NCI-H345 (cell line): ENCODE data around the gene SEC61A2.

Experiments
- DNase-seq: peaks from one replicate; lab custom pipeline; 2025; lab: John Stamatoyannopoulos, UW

The SEC61A2 gene

DNA sequence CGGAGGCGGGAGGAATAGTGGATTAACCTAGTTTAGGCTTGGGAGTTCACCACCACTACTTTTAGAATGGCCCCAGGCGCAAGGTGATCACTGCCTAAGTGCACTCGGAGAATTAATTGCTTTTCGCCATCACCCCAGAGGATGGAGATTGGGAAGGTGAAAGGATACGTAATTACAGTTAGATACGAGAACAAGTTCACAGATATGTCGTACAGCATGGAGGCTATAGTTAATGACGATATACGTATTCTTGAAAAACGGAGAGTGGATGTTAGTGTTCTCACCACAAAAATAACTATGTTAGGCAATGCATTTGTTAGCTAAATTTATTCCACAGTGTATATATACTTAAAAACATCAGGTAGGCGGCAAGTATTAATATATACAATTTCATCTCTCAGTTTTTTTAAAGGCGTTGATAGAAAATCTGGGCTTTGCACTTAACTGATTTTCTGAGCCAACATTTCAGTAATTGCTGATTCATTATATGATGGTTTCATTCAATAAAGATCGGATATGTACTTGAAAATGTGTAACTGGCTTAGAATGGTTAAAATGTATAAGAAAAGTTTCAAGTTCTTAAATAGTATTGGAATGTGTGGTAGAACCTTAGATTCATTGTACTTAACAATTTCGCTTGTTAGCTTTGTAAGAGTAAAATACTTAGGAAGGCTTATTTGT lies 67.2 kb downstream of the SEC61A2 start:
- DNase-seq = no peak

DNA sequence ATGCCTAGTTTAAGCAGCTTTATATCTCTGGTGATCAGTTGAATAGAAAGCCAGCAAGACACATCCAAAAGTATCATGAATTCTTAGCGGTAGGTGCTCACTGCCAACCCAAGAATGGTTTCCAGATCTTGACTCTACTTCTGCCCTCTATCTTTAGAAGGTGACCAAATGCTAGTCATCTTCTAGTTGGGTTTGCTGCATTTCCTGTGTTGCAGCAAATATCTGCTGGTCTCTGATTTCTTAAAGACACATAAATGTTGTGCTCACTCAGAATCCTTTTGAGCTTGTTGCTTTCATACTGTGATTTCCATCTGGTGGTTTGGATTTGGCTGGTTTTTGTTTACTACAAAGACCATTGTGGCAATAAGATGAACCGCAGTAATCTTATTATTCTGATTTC lies 68.7 kb downstream of the SEC61A2 start:
- no peak for DNase-seq

DNA sequence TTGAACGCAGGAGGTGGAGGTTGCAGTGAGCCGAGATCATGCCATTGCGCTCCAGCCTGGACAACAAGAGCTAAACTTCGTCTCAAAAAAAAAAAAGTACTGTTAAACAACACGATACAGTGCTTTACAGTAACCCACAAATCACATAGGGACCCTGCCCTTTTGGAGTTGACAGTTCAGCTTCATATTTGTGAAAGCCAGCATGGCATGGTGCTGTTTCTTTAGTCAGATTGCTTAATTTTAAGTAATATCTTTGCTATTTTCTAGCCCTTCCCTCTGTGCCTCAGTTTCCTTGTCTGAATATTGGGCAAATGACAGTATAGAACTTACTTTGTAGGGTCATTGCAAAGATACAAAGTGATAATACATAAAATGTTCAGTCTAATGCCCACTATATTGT lies 71.4 kb downstream of the SEC61A2 start:
- DNase-seq = no peak

DNA sequence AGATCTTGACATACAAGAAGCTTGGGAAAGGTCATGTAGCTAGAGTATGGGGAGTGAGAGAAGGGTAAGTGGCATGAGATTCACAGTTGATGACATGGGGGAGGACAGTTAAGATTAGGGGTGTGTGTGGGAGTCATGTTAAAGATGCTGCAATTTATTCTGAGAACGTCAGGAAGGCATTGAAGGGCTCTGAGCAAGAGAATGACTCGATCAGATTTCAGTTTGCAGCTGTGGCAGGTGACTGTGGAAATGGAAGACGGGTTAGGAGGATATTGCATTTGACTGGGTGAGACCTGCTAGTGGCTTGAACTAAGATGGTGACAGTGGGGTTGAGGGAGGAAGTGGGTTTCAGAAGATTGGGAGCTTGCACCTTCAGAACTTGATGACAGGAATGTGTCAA lies 72.1 kb downstream of the SEC61A2 start:
- no peak for DNase-seq

DNA sequence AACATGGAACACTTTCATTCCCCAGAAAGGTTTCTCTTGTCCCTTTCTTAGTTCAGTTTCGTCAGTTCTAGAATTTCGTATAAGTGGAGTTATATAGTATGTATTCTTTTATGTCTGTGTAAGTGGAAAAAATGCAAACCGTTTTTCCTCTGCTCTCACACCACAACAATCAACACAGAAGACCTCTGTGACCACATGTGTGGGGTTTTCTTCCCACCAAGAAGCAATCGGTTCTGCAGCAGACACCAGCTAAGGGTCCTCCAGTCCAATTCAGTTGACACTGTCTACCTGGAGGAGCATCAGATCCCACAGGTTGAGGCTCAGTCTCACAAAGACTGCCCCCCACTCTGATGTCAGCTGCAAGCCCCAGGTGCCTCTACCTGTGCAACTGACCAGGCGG lies 72.7 kb downstream of the SEC61A2 start:
- no peak for DNase-seq

DNA sequence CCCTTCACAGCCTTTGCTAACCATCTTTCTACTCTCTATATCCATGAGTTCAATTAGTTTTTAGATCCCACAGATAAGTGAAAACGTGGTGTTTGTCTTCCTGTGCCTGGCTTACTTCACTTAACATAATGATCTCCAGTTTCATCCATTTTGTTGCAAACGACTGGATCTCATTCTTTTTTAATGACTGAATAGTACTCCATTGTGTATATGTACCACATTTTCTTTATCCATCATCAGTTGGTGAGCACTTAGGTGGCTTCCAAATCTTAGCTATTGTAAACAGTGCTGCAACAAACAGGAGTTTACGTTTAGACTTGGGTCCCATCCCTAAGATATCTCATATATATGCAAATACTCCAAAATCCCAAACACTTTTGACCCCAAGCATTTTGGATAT lies 75.6 kb downstream of the SEC61A2 start:
- DNase-seq = no peak

DNA sequence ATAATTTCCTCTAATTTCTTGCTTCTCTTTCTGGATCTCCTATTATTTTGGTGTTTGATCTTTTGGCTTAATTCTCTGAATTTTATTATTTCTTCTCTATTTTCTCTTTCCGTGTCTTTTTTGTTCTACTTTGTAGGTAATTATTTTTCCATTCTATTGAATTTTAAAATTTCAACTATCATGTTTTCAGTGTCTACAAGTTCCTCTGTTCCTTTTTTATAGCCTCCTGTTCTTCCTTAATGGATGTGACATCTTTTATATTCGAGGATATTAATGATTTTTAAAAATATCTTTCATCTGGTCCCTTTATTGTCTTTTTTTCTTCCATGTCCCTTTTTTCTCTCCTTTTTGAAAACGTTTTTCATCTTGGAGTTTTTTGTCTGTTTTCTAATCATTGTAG lies 77.6 kb downstream of the SEC61A2 start:
- no peak for DNase-seq

DNA sequence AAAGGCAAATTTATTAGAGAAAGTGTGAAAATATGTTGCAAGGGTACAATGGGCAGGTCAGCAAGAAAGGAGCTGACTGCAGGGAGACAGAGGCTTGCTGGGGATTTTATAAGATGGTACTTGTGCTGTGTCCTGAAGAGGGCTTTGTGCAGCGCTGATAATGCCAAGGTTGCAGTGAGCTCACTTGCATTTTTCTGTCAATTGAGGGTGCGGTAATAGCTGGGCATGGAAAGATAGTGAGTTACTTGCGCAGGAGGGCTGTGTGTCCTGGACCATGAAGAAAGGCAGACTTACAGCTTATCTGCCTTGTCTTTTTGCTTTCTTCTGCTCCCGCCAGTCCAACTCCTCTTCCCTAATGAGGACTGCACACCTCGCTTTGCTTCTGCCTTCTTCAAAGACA lies 79.0 kb downstream of the SEC61A2 start:
- DNase-seq = no peak

DNA sequence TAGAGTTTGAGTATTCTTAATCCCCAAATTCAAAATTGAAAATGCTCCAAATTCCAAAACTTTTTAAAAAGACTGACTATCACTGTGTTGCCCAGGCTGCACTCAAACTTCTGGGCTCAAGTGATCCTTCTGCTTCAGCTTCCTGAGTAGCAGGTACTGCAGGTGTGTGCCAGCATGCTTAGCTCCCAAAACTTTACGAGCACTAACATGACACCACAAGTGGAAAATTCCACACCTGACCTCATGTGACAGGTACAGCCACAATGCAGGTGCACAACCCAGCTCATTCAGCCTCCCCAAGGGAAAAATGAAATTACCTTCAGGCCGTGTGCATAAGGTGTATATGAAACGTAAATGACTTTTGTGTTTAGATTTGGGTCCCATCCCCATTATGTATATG lies 83.0 kb downstream of the SEC61A2 start:
- DNase-seq = no peak

DNA sequence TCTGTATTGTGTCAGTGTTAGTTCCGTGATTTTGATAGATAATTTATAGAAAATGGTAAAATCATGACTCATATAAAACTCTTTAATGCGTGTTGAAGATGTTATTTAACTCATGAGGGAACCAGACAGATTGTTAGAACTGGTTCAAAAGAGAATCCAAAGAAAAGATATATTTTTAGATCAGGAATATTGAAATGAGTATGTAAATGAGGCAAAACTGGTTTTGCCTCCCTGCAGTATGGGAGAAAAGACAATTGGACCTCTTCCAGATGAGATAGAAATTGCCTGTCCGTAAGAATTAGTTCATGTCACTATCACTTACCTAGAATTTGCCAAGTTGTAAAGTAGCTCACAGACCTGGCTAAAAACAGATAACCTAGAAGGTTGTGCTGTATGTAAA lies 84.1 kb downstream of the SEC61A2 start:
- no peak for DNase-seq

DNA sequence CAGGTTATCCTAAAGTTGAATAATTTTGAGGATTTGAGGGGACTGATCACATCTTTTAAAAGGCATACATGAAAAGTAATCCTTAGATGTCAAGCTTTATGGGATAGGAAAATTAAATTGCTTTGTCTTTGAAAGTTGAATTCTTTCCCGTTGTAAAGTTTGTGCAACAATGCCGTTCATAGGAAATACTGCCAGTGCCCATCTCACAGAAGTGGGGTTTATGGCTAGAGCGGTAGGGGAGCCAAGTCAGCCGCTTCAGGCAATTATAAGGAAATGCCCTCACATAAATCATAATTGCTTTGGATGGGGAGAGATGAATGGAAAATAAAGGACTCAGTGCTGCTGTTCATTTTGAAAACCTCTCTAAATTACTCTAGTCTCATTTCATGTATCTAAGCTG lies 84.6 kb downstream of the SEC61A2 start:
- no peak for DNase-seq

DNA sequence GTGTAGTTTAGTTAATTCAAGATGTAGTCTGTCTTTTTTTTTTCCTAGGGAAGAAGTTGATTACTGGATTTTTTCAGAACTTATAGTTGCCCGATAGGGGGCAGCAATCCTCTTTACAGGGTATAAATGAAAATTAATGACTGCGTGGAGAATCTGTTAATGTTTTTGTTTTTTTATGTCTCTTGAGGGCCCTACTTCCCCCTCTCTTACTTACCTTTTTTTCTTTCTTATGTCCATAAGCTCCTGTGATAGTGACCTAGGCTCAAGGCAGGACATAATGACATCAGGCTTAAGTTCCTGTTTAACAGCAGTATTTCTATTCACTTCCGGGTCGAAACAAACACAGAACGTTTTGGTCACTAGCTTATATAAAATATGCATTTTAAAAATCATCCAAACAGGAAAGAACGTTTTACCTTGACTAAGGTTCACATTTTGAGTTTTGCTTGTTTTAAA lies 85.3 kb downstream of the SEC61A2 start:
- DNase-seq = peak; percentile 14
